Mucosa of descending colon (tissue), 3 donors: ENCODE results near the gene EMX1. TPM values are rescaled to one million over a fixed set of nuclear protein-coding genes. Genes with fewer than 3 reads are reported as not detected.

Experiments used
- ATAC-seq: fragments of 200-7000 bp; cut with Tn5 transposase; one replicate; pipeline ENCODE4 v1.9.1; 2020; ENCODE audit warnings: mild to moderate bottlenecking, moderate library complexity
- DNase-seq, 3 donors: peaks; one replicate each; pipeline ENCODE4 v3.0.0-alpha.2; 2020
- H3K36me3 ChIP-seq: fragments of 200-600 bp; one replicate; pipeline ENCODE4 v1.8.0; 2021; ENCODE audit warnings: low read depth, mild to moderate bottlenecking
- H3K4me1 ChIP-seq: fragments of 200-600 bp; one replicate; pipeline ENCODE4 v1.8.0; 2021; ENCODE audit warnings: low read depth, mild to moderate bottlenecking
- H3K4me3 ChIP-seq: fragments of 200-600 bp; one replicate; pipeline ENCODE4 v1.8.0; 2021; ENCODE audit warnings: mild to moderate bottlenecking
- H3K9me3 ChIP-seq: fragments of 200-600 bp; one replicate; pipeline ENCODE4 v1.8.0; 2021; ENCODE audit warnings: mild to moderate bottlenecking
- intact Hi-C, 2 donors: fragments of 100-400 bp; cut with DNase I in 1 of 2; cut with micrococcal nuclease in 1 of 2; formaldehyde crosslinking; loops; one replicate each; pipeline versions ENCODE4 v1.11.0 to v1.11.1; 2022; cut with DNase I, micrococcal nuclease
- total RNA-seq, 3 donors: library from RNA; stranded (reverse); fragmentation: NEBNext Ultra II Directional in 2 of 3; extraction: Animal tissue kit (Norgen Biotek cat#: 25700) in 2 of 3; gene quantifications; one replicate each; pipeline versions ENCODE4 v1.2.1 to v1.2.4, GENCODE V29; 2021 to 2023
- TF ChIP-seq, protein P1 (sequence below): fragments of 200-600 bp; IDR thresholded peaks from one replicate; pipeline ENCODE4 v1.8.0; 2022; ENCODE audit warnings: antibody characterized with exemption, mild to moderate bottlenecking
- donor health status: DM: no; HTN: no; CAD: no; lungs with moderate emphysema.
- donor health status: DM: no; HTN: no; CAD: no.
- donor health status: DM: no; HTN: yes; CAD: no.

The EMX1 gene
- total RNA-seq, 3 donors from 2014 or later, result 0.96 to 3.6 (median 1.6) TPM

DNA sequence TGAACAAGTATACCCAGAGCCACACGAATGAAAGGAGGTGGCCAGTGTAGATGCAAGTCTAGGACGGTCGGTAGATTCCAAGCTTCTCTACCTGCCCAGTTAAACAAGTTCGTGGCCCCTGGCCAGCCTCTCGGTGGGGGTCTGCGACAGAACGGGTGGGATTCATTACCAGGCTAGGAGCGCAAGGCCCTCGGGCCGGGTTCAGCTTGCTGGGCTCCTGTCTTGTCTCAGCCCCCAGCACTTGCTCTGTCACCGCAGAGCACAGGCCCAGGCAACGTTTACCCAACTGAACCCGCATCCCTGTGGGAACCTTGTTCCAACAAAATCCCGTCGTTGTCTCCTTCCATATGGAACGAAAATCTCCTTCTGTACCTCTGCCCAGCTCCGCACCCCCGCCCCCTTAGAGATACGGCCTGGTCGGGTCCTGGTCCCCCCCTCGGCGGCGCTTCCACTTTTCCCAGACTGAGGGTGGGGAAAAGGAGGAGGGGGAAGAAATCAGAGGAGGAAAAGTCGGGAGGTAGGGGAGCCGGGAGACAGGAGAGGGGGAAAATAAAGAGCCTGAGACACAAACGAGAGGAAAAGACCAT, 1.9 kb upstream of the EMX1 start:
- H3K36me3 ChIP-seq, result no peaks in the 10 kb centered on the region
- no peak for ATAC-seq
- peaks cover 26% of the 10 kb centered on the region for H3K4me1 ChIP-seq
- no peak for DNase-seq
- intact Hi-C loops, result no loop called here
- H3K9me3 ChIP-seq, result no peaks in the 10 kb centered on the region
- TF ChIP-seq, protein P1, sequence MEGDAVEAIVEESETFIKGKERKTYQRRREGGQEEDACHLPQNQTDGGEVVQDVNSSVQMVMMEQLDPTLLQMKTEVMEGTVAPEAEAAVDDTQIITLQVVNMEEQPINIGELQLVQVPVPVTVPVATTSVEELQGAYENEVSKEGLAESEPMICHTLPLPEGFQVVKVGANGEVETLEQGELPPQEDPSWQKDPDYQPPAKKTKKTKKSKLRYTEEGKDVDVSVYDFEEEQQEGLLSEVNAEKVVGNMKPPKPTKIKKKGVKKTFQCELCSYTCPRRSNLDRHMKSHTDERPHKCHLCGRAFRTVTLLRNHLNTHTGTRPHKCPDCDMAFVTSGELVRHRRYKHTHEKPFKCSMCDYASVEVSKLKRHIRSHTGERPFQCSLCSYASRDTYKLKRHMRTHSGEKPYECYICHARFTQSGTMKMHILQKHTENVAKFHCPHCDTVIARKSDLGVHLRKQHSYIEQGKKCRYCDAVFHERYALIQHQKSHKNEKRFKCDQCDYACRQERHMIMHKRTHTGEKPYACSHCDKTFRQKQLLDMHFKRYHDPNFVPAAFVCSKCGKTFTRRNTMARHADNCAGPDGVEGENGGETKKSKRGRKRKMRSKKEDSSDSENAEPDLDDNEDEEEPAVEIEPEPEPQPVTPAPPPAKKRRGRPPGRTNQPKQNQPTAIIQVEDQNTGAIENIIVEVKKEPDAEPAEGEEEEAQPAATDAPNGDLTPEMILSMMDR, result no peak
- H3K4me3 ChIP-seq, result no peak overlapping the region

DNA sequence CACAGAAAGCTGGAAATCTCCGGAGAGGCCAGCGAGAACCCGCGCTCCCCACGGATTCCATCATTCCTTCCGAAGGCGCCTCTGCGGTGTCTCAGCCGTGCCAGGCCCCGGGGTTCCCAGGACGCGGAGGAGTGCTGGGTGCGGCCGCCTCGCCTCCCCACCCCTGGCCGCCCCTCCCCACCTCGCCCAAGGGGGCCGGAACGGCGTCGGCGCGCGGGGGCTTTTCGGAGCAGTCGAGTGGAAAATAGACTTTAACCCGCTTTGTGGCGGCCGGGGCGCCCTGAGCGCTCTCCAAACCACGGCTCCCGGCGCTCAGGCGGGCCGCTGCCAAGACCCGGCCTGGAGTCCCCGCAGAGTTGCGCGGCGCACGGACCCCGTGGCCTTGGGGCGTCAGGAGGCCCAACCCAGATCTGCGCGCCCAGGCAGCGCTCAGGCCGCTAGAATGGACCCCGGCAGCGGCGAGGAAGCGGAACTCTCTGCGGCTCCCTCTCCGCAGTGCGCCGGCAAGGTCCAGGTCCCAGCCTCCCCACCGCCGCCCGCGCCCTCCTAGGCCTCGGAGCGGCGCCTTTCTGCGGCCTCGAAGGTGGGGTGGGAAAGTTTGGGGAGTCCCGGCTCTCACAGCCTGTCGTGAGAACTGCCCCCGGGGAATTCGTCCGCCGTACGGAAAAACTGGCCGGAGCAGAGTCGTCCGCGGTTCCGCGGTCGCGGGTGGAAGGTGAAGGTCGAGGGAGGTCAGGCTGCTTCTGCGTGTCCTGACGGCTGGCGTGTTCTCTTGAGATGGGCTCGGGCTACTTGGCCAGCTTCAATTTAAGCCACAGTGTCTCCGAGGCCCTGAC, 1.2 kb upstream of the EMX1 start:
- Histone ChIP-seq H3K36me3 (no peaks in the 10 kb centered on the region), H3K4me3 (peak overlapping the region; percentile 14), H3K9me3 (no peaks in the 10 kb centered on the region), H3K4me1 (peaks cover 26% of the 10 kb centered on the region)
- peak; percentile 79 for ATAC-seq
- intact Hi-C loops, result no loop called here
- DNase-seq, result peak; percentile 72 to 85 (median 79)
- TF ChIP-seq, protein P1, result no peak

- ATAC-seq (peak; percentile 25), DNase-seq (peak in 2 of 3 donors; percentile 12 to 49)
- Histone ChIP-seq H3K9me3 (no peaks in the 10 kb centered on the region), H3K4me3 (peak overlapping the region; percentile 14), H3K4me1 (peaks cover 26% of the 10 kb centered on the region), H3K36me3 (no peaks in the 10 kb centered on the region)
- TF ChIP-seq, protein P1, result no peak
- intact Hi-C loops, result no loop called here
These were observed 579 bp upstream of the EMX1 start for GRCh38 chr2:72916743-72917137.

DNA sequence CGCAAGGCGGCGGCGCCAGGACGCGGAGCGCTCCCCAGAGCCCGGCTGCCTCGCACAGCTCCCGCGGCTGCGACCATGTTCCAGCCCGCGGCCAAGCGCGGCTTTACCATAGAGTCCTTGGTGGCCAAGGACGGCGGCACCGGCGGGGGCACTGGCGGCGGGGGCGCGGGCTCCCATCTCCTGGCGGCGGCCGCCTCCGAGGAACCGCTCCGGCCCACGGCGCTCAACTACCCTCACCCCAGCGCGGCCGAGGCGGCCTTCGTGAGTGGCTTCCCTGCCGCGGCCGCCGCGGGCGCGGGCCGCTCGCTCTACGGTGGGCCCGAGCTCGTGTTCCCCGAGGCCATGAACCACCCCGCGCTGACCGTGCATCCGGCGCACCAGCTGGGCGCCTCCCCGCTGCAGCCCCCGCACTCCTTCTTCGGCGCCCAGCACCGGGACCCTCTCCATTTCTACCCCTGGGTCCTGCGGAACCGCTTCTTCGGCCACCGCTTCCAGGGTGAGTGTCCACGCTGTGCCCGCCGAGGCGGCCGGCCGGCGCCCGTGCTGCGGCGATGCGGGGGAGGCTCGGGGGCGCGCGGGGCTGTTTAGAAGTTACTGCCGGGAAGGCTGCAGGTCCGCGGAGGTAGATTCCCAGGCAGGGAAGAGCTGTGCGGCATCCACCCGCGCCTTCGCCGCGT, 696 bp downstream of the EMX1 start:
- Histone ChIP-seq H3K4me1 (peaks cover 26% of the 10 kb centered on the region), H3K4me3 (no peak overlapping the region), H3K36me3 (no peaks in the 10 kb centered on the region), H3K9me3 (no peaks in the 10 kb centered on the region)
- intact Hi-C loops, result no loop called here
- DNase-seq, result peak in 1 of 3 donors; percentile 45
- peak; percentile 7 for ATAC-seq
- TF ChIP-seq, protein P1, result no peak

DNA sequence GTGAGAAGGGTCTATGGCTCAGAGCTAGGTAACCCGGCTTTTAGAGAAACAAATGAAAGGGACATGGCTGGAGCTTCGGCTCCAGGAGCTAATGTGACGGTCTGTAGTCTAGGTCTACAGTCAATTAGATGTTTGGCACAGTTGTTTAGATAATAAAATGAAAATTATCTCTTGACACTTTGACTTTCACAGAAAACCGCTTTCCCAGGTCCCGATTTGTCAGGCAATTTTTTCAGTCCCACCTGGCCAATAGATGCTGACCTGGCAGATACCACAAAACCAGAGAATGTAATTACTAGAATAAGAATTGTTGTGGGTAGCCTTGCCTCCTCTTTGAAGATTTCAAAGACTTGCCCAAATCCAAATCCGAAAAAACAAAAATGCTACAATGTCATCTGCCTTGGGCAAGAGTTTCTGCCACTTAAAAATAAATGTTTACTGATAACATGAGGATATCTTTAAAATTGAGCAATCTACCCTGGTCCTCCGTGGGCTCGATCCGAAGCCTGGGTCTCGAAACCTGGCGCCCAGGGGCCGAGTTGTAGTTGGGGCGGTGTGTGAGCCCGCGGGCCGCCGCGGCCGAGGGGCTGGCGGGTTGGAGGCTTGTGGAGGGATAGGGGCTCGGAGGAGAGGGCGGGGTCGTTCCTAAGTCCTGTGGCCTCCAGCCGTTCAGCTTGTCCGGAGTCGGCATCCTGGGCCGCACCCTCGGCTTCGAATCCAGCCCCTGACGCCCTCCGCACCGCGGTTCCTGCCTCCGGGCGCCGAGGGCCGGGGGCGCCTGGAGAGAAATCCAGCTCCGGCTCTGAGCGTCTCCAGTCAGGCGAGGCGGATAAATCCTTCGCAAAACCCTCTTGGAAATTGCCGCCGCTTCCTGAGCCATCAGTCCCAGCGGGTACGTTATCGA, 2.3 kb downstream of the EMX1 start:
- H3K4me1 ChIP-seq, result peaks cover 36% of the 10 kb centered on the region

More for the DNA sequence above, 2.3 kb downstream of the EMX1 start:
- no peaks in the 10 kb centered on the region for H3K36me3 ChIP-seq
- TF ChIP-seq, protein P1, result no peak
- H3K4me3 ChIP-seq, result no peak overlapping the region
- no peaks in the 10 kb centered on the region for H3K9me3 ChIP-seq
- intact Hi-C loops, result no loop called here
- DNase-seq, result no peak
- no peak for ATAC-seq
